OCI-LY3 (cell line): Measurements from ENCODE around the gene GFRA1.

Experiments
- EZH2phosphoT487 ChIP-seq: fragments of 200-600 bp; shearing (Covaris generic); IDR thresholded peaks from 2 replicates; pipeline ENCODE4 v1.6.1; 2018; ENCODE audit warnings: antibody characterized with exemption, mixed run types, low read depth
- TF ChIP-seq, protein P1 (sequence below): fragments of 200-600, 300-600 bp; sonication (generic); IDR thresholded peaks from 2 replicates; pipeline ENCODE4 v1.5.1; 2014; ENCODE audit warnings: antibody characterized with exemption, low read length, low read depth

DNA sequence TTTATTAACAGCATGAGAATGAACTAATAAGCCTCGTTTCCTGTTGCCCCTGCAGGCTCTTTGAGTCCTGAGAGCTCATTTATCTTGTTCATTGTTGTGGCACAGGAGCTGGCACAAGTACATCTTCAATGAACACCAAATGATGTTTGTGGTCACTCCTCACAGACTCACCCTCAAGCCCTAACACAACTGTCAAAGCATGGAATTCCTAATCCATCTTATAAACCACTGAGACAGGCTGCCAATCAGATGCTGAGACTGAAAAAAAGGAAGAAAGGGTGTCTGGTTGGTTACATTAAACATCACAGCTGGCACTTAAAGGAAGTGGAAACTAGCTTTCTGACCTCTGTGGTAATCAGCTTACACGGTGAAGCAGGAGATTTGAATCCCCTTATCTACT lies 43.5 kb upstream of the GFRA1 start:
- TF ChIP-seq, protein P1, sequence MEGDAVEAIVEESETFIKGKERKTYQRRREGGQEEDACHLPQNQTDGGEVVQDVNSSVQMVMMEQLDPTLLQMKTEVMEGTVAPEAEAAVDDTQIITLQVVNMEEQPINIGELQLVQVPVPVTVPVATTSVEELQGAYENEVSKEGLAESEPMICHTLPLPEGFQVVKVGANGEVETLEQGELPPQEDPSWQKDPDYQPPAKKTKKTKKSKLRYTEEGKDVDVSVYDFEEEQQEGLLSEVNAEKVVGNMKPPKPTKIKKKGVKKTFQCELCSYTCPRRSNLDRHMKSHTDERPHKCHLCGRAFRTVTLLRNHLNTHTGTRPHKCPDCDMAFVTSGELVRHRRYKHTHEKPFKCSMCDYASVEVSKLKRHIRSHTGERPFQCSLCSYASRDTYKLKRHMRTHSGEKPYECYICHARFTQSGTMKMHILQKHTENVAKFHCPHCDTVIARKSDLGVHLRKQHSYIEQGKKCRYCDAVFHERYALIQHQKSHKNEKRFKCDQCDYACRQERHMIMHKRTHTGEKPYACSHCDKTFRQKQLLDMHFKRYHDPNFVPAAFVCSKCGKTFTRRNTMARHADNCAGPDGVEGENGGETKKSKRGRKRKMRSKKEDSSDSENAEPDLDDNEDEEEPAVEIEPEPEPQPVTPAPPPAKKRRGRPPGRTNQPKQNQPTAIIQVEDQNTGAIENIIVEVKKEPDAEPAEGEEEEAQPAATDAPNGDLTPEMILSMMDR = no peak
- no peak for TF ChIP-seq EZH2phosphoT487
